Right hindlimb (tissue), 1 donor: Measurements from ENCODE around the gene HSPB6.

Experiments
- DNase-seq: peaks from one replicate; pipeline ENCODE4 v3.0.0-alpha.2; 2018

HSPB6 gene

GRCh38 chr19:35744430-35745327 lies 12.2 kb downstream of the HSPB6 start:
- DNase-seq, result peak; percentile 97

DNA sequence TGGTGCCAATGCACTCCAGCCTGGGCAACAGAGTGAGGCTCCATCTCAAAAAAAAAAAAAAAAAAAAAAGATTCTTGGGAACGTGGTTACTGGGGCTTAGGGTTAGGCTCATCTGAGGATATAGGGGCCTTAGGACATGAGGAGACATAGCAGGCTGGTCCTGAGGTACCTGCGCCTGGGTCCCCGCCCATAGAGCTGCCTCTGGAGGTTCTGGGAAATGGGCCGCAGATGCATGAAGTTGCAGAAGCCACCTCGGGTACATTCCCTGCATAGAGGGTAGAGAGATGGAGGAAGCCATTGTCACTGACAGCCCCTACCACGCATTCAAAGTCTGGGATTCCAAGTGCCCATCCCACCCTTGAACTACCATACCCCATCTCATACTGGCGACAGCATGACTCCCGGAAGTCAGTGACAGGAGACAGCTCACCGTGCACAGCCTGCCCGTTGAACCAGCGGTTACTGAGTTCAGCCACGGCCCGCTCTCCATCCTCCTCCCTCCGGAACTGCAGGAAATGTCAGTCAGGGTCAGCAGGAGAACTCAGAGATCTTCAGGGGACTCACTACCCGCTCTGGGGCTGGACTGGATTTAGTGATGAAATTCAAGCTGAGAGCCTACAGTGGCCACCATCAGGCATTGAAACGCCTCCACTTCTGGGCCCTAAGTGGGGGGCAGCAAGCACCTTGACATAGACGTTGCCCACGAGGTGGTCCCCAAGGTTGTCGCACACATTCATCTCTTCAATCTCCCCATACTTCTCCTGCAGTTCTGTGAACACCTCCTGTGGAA lies 13.0 kb downstream of the HSPB6 start:
- no peak for DNase-seq

DNA sequence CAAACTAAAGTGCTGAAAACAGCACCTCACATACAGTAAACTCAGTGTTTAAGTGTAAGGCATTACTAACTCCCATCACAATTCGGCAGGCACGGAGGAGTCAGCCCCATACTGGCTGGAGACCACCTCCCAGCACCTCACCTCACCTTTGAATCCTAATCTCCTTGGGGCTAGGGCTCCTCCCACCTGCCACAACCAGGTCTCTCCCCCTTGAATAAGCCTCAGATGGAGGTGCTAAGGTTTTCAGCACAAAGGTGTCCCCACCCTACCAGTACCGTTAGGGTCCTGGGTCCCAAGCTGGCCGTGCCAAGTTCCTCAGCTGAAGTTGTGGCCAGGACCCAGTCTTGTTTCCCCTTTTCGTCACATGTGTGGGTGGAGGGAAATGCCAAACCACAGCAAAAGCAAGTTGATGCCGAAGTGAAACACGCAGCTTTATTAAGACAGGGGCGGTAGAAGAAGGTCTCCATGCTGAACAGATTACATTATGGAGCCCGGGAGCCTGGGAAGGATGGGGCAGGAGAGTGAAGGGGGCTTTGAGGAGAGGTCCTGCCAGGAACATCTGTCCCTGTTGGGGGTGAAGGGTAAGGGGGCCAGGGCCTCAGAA lies 14.6 kb downstream of the HSPB6 start, which contains the start of gene IGFLR1:
IGFLR1 (minus strand) TSS at position 332 of the 604 bp plus-strand sequence. CDS start 1,272 bp downstream, outside the sequence.
- DNase-seq, result no peak

DNA sequence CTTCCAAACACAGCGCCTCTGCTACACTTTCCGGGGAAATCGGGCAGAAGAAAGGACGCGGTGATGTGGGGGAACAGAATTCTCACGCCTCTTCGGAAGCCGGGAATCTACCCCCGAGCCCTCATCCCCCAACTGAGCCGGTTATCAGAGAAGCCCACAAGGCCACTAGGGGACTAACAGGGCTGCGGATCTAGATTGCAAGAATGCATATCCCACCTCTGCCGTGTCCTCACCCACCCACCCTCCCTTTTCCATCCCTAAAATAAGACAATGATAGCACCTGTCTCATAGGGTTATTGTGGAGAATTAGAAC lies 15.7 kb downstream of the HSPB6 start:
- no peak for DNase-seq

- DNase-seq, result peak; percentile 99
Measured at GRCh38 chr19:35740423-35741202, 16.2 kb downstream of the HSPB6 start.

DNA sequence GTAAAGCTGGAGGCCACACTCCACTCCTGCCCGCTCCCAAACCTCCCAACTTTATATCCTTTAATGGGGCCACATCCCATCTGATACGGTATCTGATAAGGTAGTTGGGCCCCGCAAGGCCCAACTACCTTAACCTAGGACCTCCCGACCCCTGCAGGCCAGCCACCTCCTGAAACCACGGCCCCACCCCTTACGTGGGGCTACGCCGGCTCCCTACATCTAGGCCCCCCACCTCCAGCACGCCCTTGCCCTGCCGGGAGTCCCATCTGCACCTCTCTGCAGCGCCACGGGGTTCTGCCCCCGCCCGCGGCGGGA lies 16.8 kb downstream of the HSPB6 start:
- no peak for DNase-seq

- DNase-seq, result no peak
Measured at GRCh38 chr19:35739275-35740107, 17.3 kb downstream of the HSPB6 start.

- DNase-seq, result no peak
Measured at GRCh38 chr19:35738887-35739229, 18.0 kb downstream of the HSPB6 start.

DNA sequence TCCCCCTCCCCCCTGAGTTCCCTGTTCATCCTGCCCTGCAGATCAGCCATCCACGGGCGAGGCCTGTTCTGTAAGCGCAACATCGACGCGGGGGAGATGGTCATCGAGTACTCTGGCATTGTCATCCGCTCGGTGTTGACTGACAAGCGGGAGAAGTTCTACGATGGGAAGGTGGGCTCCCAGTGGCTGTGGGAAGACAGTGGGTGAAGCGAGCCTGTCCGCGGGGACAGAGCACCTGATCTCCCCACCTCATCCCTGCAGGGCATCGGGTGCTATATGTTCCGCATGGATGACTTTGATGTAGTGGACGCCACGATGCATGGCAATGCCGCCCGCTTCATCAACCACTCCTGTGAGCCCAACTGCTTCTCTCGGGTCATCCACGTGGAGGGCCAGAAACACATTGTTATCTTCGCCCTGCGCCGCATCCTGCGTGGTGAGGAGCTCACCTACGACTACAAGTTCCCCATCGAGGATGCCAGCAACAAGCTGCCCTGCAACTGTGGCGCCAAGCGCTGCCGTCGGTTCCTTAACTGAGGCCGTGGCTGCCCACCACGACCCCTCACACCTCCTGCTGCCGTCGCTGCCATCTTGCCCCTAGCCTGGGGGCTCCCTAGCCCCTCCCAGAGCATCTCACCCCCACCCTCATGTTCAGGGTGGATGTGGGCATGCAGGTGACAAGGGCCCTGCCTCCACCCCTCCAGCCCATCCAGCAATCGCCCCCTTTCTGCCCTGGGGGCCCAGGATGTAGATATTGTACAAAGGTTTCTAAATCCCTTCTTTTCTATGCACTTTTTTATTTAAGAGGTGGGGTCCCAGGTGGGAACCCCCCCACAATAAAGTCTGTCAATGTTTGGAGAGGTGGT lies 18.6 kb downstream of the HSPB6 start:
- DNase-seq, result no peak

DNA sequence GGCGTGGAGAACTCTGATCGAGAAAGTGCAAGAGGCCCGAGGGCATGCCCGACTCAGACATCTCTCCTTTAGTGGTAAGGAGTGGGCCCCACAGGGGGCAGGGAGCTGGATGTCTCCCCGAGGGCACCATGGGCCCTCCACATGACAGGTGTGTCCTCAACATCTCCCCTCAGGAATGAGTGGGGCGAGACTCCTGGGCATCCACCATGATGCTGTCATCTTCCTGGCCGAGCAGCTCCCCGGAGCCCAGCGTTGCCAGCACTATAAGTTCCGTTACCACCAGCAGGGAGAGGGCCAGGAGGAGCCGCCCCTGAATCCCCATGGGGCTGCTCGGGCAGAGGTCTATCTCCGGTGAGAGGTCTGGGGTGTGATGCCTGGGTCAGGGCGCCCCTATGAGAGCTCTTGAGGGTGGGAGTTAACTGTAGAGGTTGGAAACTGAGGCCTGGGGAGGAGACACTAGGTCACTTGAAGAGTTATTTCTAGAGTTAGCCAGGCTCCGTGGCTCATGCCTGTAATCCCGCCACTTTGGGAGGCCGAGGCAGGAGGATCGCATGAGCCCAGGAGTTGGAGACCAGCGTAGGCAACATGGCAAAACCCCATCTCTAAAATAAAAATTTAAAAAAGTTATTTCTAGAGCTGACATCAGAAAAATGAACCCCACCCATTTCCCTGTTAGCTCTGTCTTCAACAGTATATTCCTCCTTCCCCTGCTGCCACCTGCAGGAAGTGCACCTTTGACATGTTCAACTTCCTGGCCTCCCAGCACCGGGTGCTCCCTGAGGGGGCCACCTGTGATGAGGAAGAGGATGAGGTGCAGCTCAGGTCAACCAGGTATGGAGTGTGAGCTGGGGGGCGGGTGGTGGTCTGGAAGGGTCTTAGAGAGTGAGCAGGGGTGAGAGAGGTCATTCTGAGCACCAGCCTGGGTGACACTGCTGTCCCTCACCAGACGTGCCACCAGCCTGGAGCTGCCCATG lies 19.6 kb downstream of the HSPB6 start:
- DNase-seq, result no peak

GRCh38 chr19:35734889-35735288 lies 21.9 kb downstream of the HSPB6 start:
- no peak for DNase-seq

DNA sequence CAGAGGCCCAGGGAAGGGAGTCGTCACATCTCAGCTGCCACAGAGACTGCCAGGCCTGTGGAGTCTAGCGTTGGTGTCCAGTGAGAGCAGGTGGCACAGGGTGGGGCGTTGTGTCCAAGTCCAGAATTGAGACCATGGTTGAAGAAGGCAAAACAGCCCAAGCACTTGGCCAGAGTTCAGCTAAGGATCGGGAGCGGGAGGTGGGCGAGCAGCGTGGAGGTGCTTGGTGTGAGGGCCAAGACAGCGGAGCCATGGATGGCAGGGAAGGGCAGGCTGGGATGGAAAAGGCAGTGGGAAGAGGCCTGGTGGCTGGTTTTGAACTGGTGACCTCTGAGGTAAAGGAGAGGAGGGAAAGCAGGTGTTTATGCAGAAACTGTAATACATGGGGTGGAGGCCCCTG lies 22.6 kb downstream of the HSPB6 start:
- DNase-seq, result no peak

DNA sequence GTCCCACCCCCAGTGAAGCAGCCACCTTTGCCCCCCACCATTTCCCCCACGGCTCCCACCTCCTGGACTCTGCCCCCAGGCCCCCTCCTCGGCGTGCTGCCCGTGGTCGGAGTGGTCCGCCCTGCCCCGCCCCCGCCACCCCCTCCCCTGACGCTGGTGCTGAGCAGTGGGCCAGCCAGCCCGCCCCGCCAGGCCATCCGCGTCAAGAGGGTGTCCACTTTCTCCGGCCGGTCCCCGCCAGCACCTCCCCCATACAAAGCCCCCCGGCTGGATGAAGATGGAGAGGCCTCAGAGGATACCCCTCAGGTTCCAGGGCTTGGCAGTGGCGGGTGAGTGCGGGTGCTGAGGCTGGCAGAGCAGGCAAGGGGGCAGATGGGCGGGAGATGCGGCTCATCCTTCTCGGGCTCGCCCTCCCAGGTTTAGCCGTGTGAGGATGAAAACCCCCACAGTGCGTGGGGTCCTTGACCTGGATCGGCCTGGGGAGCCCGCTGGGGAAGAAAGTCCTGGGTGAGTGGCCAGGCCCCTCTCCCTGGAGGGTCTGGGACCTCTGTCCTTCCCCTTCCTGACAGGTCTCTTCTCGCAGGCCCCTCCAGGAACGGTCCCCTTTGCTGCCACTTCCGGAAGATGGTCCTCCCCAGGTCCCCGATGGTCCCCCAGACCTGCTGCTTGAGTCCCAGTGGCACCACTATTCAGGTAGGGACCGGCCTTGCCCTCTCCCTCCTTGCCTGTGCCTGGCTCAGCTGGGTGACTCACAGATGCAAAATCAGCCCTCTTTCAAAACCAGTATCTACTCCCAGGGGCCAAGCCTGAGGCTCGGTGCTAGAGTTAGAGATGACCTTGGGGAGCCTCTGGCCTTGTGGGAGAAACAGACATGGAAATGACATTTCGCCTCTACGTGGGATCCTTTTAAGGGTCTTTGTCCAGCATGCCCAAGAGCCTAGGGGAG lies 23.4 kb downstream of the HSPB6 start:
- no peak for DNase-seq

- DNase-seq, result no peak
Measured at GRCh38 chr19:35732540-35733179, 24.2 kb downstream of the HSPB6 start.

GRCh38 chr19:35731779-35732405 lies 24.9 kb downstream of the HSPB6 start:
- no peak for DNase-seq

- no peak for DNase-seq
Measured at GRCh38 chr19:35731353-35731752, 25.5 kb downstream of the HSPB6 start.

DNA sequence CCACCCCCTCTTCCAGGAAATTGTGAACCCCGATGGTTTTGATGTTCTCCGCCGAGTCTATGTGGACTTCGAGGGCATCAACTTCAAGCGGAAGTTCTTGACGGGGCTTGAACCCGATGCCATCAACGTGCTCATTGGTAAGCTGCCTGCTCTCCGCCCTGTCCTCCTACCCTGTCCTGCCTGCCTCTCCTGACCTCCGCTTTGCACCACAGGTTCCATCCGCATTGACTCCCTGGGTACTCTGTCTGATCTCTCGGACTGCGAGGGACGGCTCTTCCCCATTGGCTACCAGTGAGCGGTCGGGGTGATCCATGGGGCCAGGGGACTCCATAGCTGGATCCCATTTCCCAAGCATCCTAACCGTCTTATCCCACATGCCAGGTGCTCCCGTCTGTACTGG lies 26.5 kb downstream of the HSPB6 start:
- no peak for DNase-seq

DNA sequence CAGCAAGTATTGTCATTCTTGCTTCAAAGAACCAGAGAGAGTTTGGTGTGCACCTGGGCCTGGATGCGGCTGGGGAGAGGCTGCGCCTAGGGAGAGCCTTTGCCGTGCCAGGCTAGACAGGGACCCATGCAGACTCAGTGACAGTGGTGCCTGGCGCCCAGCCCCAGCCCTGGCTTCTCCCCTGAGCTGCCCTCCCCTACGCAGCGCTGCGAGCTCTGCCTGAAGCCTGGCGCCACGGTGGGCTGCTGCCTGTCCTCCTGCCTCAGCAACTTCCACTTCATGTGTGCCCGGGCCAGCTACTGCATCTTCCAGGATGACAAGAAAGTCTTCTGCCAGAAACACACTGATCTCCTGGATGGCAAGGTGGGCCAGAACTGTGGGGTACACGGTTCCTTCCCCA lies 27.1 kb downstream of the HSPB6 start:
- DNase-seq, result no peak
